Lower lobe of right lung (tissue), 2 donors: ENCODE results near the gene EFHC1. TPM values are rescaled to one million over a fixed set of nuclear protein-coding genes. Genes with fewer than 3 reads are reported as not detected.

Experiments
- ATAC-seq, 2 donors: fragments of 200-7000 bp; cut with Tn5 transposase; one replicate each; pipeline ENCODE4 v1.9.1; 2020 to 2022; ENCODE audit warnings: mild to moderate bottlenecking in 2 of 2, moderate library complexity in 2 of 2
- DNase-seq: peaks from one replicate; pipeline ENCODE4 v3.0.0-alpha.2; 2020
- H3K27ac ChIP-seq: fragments of 200-600 bp; one replicate; pipeline ENCODE4 v1.8.0; 2022
- H3K27me3 ChIP-seq: fragments of 200-600 bp; one replicate; pipeline ENCODE4 v1.8.0; 2022; ENCODE audit warnings: low read depth
- H3K36me3 ChIP-seq: fragments of 200-600 bp; one replicate; pipeline ENCODE4 v1.8.0; 2022; ENCODE audit warnings: mild to moderate bottlenecking
- H3K4me1 ChIP-seq: fragments of 200-600 bp; one replicate; pipeline ENCODE4 v1.8.0; 2022
- H3K4me3 ChIP-seq: fragments of 200-600 bp; one replicate; pipeline ENCODE4 v1.8.0; 2022; ENCODE audit warnings: mild to moderate bottlenecking
- H3K9me3 ChIP-seq: fragments of 200-600 bp; one replicate; pipeline ENCODE4 v1.8.0; 2022
- CTCF ChIP-seq: fragments of 200-600 bp; IDR thresholded peaks from one replicate; pipeline ENCODE4 v1.8.0; 2022; ENCODE audit warnings: antibody characterized with exemption, mild to moderate bottlenecking
- intact Hi-C: fragments of 100-400 bp; cut with DNase I; formaldehyde crosslinking; loops from one replicate; pipeline ENCODE4 v1.11.0; 2022
- total RNA-seq: library from RNA; stranded (reverse); fragmentation: NEBNext Ultra II Directional; extraction: Animal tissue kit (Norgen Biotek cat#: 25700); gene quantifications from one replicate; pipeline ENCODE4 v1.2.1, GENCODE V29; 2021
- donor health status: DM: no; HTN: yes; CAD: no; lungs with severe emphysema.

The EFHC1 gene
- total RNA-seq, 1 donor from 2014 or later: 42.2 TPM

DNA sequence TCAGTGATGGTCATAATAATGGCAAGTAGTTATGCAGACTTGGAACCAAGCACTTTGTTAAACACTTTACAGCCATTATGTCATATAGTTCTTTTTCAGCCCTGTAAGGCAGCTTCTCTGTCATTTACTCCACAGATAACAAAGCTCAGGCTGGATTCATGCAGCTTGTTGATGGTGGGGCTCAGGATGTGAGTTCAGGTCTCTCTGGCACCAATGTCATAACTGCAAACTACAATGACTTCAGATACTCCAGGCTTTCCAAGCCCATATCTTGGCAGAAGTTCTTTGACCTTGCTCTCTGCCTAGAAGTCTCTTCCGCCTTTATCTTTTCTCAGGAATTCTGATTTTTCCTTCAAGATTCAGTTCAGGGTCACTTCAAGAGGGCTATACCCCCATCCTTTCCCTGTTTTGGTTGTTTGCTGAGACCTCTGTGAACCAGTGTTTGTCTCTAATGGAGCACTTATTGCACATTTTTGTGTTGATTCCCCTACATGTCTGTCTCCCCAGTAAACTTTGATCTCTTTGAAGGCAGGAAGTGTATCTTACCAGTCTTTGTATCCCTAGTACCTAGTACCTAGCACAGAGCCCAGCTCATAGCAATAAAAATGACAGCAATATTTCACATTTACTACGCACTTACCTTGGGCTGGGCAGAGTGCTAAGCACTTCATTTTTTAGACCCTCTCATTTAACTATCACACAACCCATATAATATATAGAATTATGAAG is 19.7 kb upstream of the EFHC1 start:
- Histone ChIP-seq H3K4me3 (no peak overlapping the region), H3K9me3 (no peaks in the 10 kb centered on the region), H3K36me3 (peaks cover 23% of the 10 kb centered on the region), H3K27me3 (no peaks in the 10 kb centered on the region), H3K27ac (no peak overlapping the region), H3K4me1 (peaks cover 12% of the 10 kb centered on the region)
- intact Hi-C loops: loop anchor here (10.0 kb wide), 1 partner anchor 116 kb away; the partner anchor contains the start of gene MCM3
- ATAC-seq: no peak
- no peak for DNase-seq
- TF ChIP-seq CTCF: no peak

DNA sequence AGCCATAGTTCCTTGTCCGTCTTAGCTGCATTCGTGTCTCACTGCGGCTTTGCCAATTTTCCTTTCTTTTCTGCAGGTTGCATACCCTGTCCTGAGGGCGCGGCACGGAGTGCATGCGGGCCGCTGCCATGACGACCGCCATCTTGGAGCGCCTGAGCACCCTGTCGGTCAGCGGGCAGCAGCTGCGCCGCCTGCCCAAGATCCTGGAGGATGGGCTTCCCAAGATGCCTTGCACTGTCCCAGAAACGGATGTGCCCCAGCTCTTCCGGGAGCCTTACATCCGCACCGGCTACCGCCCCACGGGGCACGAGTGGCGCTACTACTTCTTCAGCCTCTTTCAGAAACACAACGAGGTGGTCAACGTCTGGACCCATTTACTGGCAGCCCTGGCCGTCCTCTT is 17.1 kb upstream of the EFHC1 start:
- H3K4me1 ChIP-seq: peaks cover 6% of the 10 kb centered on the region
- H3K27ac ChIP-seq: no peak overlapping the region
- no peaks in the 10 kb centered on the region for H3K9me3 ChIP-seq
- DNase-seq (no peak), ATAC-seq (peak in 1 of 2 donors; percentile 37)
- no peaks in the 10 kb centered on the region for H3K27me3 ChIP-seq
- no peak for TF ChIP-seq CTCF
- H3K36me3 ChIP-seq: peaks cover 24% of the 10 kb centered on the region
- intact Hi-C loops: loop anchor here (10.0 kb wide), 1 partner anchor 118 kb away; the partner anchor contains the start of gene MCM3
- H3K4me3 ChIP-seq: no peak overlapping the region

GRCh38 chr6:52403627-52404026 is 16.5 kb upstream of the EFHC1 start:
- H3K27ac ChIP-seq: no peak overlapping the region
- H3K4me3 ChIP-seq: no peak overlapping the region
- H3K36me3 ChIP-seq: peaks cover 24% of the 10 kb centered on the region
- no peak for DNase-seq
- H3K9me3 ChIP-seq: no peaks in the 10 kb centered on the region
- ATAC-seq: peak in 1 of 2 donors; percentile 15
- H3K4me1 ChIP-seq: peaks cover 6% of the 10 kb centered on the region
- intact Hi-C loops: loop anchor here (10.0 kb wide), 1 partner anchor 119 kb away; the partner anchor contains the start of gene MCM3
- H3K27me3 ChIP-seq: no peaks in the 10 kb centered on the region
- no peak for TF ChIP-seq CTCF

- H3K9me3 ChIP-seq: no peaks in the 10 kb centered on the region
- no peak overlapping the region for H3K27ac ChIP-seq
- ATAC-seq (no peak), DNase-seq (no peak)
- H3K4me1 ChIP-seq: peaks cover under 1% of the 10 kb centered on the region
- H3K36me3 ChIP-seq: peaks cover 24% of the 10 kb centered on the region
- no peak for TF ChIP-seq CTCF
- H3K4me3 ChIP-seq: no peak overlapping the region
- intact Hi-C loops: loop anchor here (10.0 kb wide), 1 partner anchor 120 kb away; the partner anchor contains the start of gene MCM3
- no peaks in the 10 kb centered on the region for H3K27me3 ChIP-seq
Measured at GRCh38 chr6:52405243-52405642, 14.9 kb upstream of the EFHC1 start.

- no peak overlapping the region for H3K27ac ChIP-seq
- no peaks in the 10 kb centered on the region for H3K27me3 ChIP-seq
- DNase-seq (no peak), ATAC-seq (peak; percentile 41 to 55)
- no peak overlapping the region for H3K4me3 ChIP-seq
- peak; percentile 38 for TF ChIP-seq CTCF
- H3K4me1 ChIP-seq: no peaks in the 10 kb centered on the region
- peaks cover 24% of the 10 kb centered on the region for H3K36me3 ChIP-seq
- intact Hi-C loops: loop anchor here (10.0 kb wide), 1 partner anchor 123 kb away; the partner anchor contains the start of gene MCM3
- H3K9me3 ChIP-seq: no peaks in the 10 kb centered on the region
Measured at GRCh38 chr6:52407467-52407866, 12.7 kb upstream of the EFHC1 start.
